Measurements from ENCODE around the gene VRK2.
"Not testable (repeated sequence)": the region's sequence is repeated elsewhere in the genome, so short reads cannot be mapped to it uniquely, and the experiment has no call there.

The VRK2 gene

GRCh38 chr2:58054264-58054663 lies 7.7 kb downstream of the VRK2 start:
- DNase-seq (ENCODE audit: low spot score), result no peak

GRCh38 chr2:58055033-58055786 lies 8.6 kb downstream of the VRK2 start:
- no peak for DNase-seq (ENCODE audit: low spot score)

GRCh38 chr2:58056192-58056916 lies 9.7 kb downstream of the VRK2 start:
- no peak for DNase-seq (ENCODE audit: low spot score)

GRCh38 chr2:58057707-58058530 lies 11.3 kb downstream of the VRK2 start:
- no peak for DNase-seq (ENCODE audit: low spot score)

- DNase-seq (ENCODE audit: low spot score), result no peak
Observed at GRCh38 chr2:58063641-58064040, 17.0 kb downstream of the VRK2 start.

GRCh38 chr2:58064086-58064485 lies 17.5 kb downstream of the VRK2 start:
- no peak for DNase-seq (ENCODE audit: low spot score)

- DNase-seq (ENCODE audit: low spot score), result no peak
Observed at GRCh38 chr2:58065248-58065647, 18.6 kb downstream of the VRK2 start.

GRCh38 chr2:58067001-58067400 lies 20.4 kb downstream of the VRK2 start:
- DNase-seq (ENCODE audit: low spot score), result no peak

GRCh38 chr2:58070765-58071164 lies 24.2 kb downstream of the VRK2 start:
- no peak for DNase-seq (ENCODE audit: low spot score)

GRCh38 chr2:58072102-58072501 lies 25.5 kb downstream of the VRK2 start:
- no peak for DNase-seq (ENCODE audit: low spot score)

GRCh38 chr2:58073008-58073407 lies 26.4 kb downstream of the VRK2 start:
- DNase-seq (ENCODE audit: low spot score), result no peak

GRCh38 chr2:58073751-58074150 lies 27.1 kb downstream of the VRK2 start:
- no peak for DNase-seq (ENCODE audit: low spot score)

- DNase-seq (ENCODE audit: low spot score), result no peak
Observed at GRCh38 chr2:58081000-58081399, 34.4 kb downstream of the VRK2 start.

- no peak for DNase-seq (ENCODE audit: low spot score)
Observed at GRCh38 chr2:58089081-58089480, 42.5 kb downstream of the VRK2 start.

GRCh38 chr2:58092772-58093171 lies 46.2 kb downstream of the VRK2 start:
- DNase-seq (ENCODE audit: low spot score), result not testable (repeated sequence)

- no peak for DNase-seq (ENCODE audit: low spot score)
Observed at GRCh38 chr2:58097025-58097424, 50.4 kb downstream of the VRK2 start.

- DNase-seq (ENCODE audit: low spot score), result no peak
Observed at GRCh38 chr2:58098254-58099095, 51.9 kb downstream of the VRK2 start.

GRCh38 chr2:58099096-58099769 lies 52.6 kb downstream of the VRK2 start:
- no peak for DNase-seq (ENCODE audit: low spot score)

- DNase-seq (ENCODE audit: low spot score), result no peak
Observed at GRCh38 chr2:58101500-58101899, 54.9 kb downstream of the VRK2 start.

GRCh38 chr2:58106896-58107295 lies 60.3 kb downstream of the VRK2 start:
- no peak for DNase-seq (ENCODE audit: low spot score)

All from CD4-positive, alpha-beta T cell treated with Interleukin-6 at 100 ng/mL for 8 hours (primary cell).